SU-DHL-6 (cell line): ENCODE results near the gene BRD3OS.

Experiments
- CTCF ChIP-seq: fragments of 200-600 bp; sonication (generic); IDR thresholded peaks from one replicate; pipeline ENCODE4 v1.5.1; 2017; ENCODE audit warnings: antibody characterized with exemption, mild to moderate bottlenecking, low read length, moderate library complexity; ENCODE audit not compliant: insufficient read depth, poor library complexity, severe bottlenecking
- EZH2phosphoT487 ChIP-seq: fragments of 200-600 bp; sonication (generic), shearing (Covaris generic); conservative IDR thresholded peaks from 2 replicates; pipeline ENCODE4 v1.6.1; 2018; ENCODE audit warnings: mild to moderate bottlenecking, antibody characterized with exemption, low read length, moderate library complexity, mixed read lengths

GRCh38 chr9:134063088-134063570 is 37.8 kb downstream of the BRD3OS start:
- TF ChIP-seq CTCF (no peak), EZH2phosphoT487 (no peak)
